Measurements from ENCODE around the gene EIF5A2.

- no peak for TF ChIP-seq CTCF (IDR thresholded peaks at IDR 0.05; ENCODE audit: low read depth, low read length)
- no peak for TF ChIP-seq EZH2phosphoT487 (IDR thresholded peaks at IDR 0.05; ENCODE audit: low read depth)
These were observed 5.3 kb downstream of the EIF5A2 start for GRCh38 chr3:170903123-170903522.

Measured in OCI-LY3 (cell line).